Stimulated activated CD4-positive, alpha-beta T cell treated with anti-CD3 and anti-CD28 coated beads, Interleukin-1b, Interleukin-23, amount 100 ng/mL, for 4 hours (primary cell): ENCODE measurements around the gene MYNN.
"Not testable (repeated sequence)": the region's sequence is repeated elsewhere in the genome, so short reads cannot be mapped to it uniquely, and the experiment has no call there.

Experiments used
- DNase-seq, 2 donors: peaks; one replicate each; pipeline ENCODE4 v3.0.0-alpha.2; 2020; ENCODE audit warnings: low read depth in 2 of 2

MYNN gene

GRCh38 chr3:169772897-169773816 is at the start of gene MYNN:
Gene MYNN, plus strand, starts transcription at chr3:169773396. Its CDS starts 900 bp downstream, at chr3:169774296.
- peak; percentile 85 to 87 for DNase-seq

GRCh38 chr3:169731857-169732256 is 41.3 kb upstream of the MYNN start:
- DNase-seq: not testable (repeated sequence)

GRCh38 chr3:169739067-169739466 is 34.1 kb upstream of the MYNN start:
- no peak for DNase-seq

GRCh38 chr3:169744366-169745054 is 28.7 kb upstream of the MYNN start:
- no peak for DNase-seq

GRCh38 chr3:169746924-169747323 is 26.3 kb upstream of the MYNN start:
- no peak for DNase-seq

- DNase-seq: no peak
Observed at GRCh38 chr3:169748670-169749069, 24.5 kb upstream of the MYNN start.

- DNase-seq: no peak
Observed at GRCh38 chr3:169750665-169751064, 22.5 kb upstream of the MYNN start.

GRCh38 chr3:169751875-169752274 is 21.3 kb upstream of the MYNN start:
- no peak for DNase-seq

GRCh38 chr3:169754711-169755110 is 18.5 kb upstream of the MYNN start:
- no peak for DNase-seq

GRCh38 chr3:169755488-169755887 is 17.7 kb upstream of the MYNN start:
- DNase-seq: no peak

- DNase-seq: no peak
Observed at GRCh38 chr3:169758359-169758994, 14.7 kb upstream of the MYNN start.

GRCh38 chr3:169759256-169759655 is 13.9 kb upstream of the MYNN start:
- DNase-seq: no peak

- DNase-seq: no peak
Observed at GRCh38 chr3:169760479-169760878, 12.7 kb upstream of the MYNN start.

GRCh38 chr3:169764312-169764881 is 8.8 kb upstream of the MYNN start:
- peak; percentile 41 to 46 for DNase-seq

- DNase-seq: peak; percentile 82 to 83
Observed at GRCh38 chr3:169764882-169765612, 8.1 kb upstream of the MYNN start, which contains the start of gene TERC. Gene TERC, minus strand, starts transcription at chr3:169765060.

- peak; percentile 42 to 54 for DNase-seq
Observed at GRCh38 chr3:169769287-169770181, 3.7 kb upstream of the MYNN start, which contains the start of gene ACTRT3. Gene ACTRT3, minus strand, starts transcription at chr3:169769561. Its CDS starts 41 bp downstream, at chr3:169769520.

- peak; percentile 50 to 78 for DNase-seq
Observed at GRCh38 chr3:169771497-169772304, 1.5 kb upstream of the MYNN start.

- DNase-seq: no peak
Observed at GRCh38 chr3:169772305-169772896, 795 bp upstream of the MYNN start.

GRCh38 chr3:169774186-169774585 is 990 bp downstream of the MYNN start:
- no peak for DNase-seq
